Naive B cell (primary cell): ENCODE data around the gene SCNN1A. TPM values are rescaled to one million over a fixed set of nuclear protein-coding genes. Genes with fewer than 3 reads are reported as not detected.

Source experiments
- ATAC-seq, 2 donors: fragments of 150-1000 bp; cut with Tn5 transposase; 2 replicates each; pipeline ENCODE4 v1.10.0; 2021; ENCODE audit warnings: low read depth in 2 of 2, mild to moderate bottlenecking in 2 of 2, moderate library complexity in 2 of 2
- DNase-seq: peaks from one replicate; pipeline ENCODE4 v3.0.0; 2022
- H3K27ac Mint-ChIP-seq, 6 donors: one replicate each; pipeline ENCODE4 v1.8.0; 2020 to 2022; ENCODE audit warnings: mild to moderate bottlenecking in 6 of 6, mixed read lengths in 6 of 6, moderate library complexity in 5 of 6, inconsistent platforms in 2 of 6
- H3K27me3 Mint-ChIP-seq, 3 donors: one replicate each; pipeline ENCODE4 v1.8.0; 2021 to 2022; ENCODE audit warnings: mixed read lengths in 3 of 3, mild to moderate bottlenecking in 1 of 3
- H3K36me3 Mint-ChIP-seq, 2 donors: one replicate each; pipeline ENCODE4 v1.8.0; 2020 to 2022; ENCODE audit warnings: mixed read lengths in 2 of 2, inconsistent platforms in 1 of 2, mild to moderate bottlenecking in 1 of 2
- H3K4me1 Mint-ChIP-seq, 3 donors: one replicate each; pipeline ENCODE4 v1.8.0; 2020 to 2022; ENCODE audit warnings: mixed read lengths in 3 of 3, inconsistent platforms in 1 of 3, mild to moderate bottlenecking in 1 of 3, moderate library complexity in 1 of 3
- H3K4me3 Mint-ChIP-seq, 8 donors: one replicate each; pipeline ENCODE4 v1.8.0; 2020 to 2022; ENCODE audit warnings: mild to moderate bottlenecking in 8 of 8, mixed read lengths in 8 of 8, moderate library complexity in 8 of 8, inconsistent platforms in 2 of 8
- H3K9me3 Mint-ChIP-seq, 7 donors: one replicate each; pipeline ENCODE4 v1.8.0; 2020 to 2022; ENCODE audit warnings: mixed read lengths in 7 of 7, mild to moderate bottlenecking in 5 of 7, inconsistent platforms in 2 of 7, moderate library complexity in 1 of 7
- polyA plus RNA-seq, 6 donors: library from polyadenylated mRNA; unstranded; fragments of 300-500 nt; fragmentation: Illumina TruSeq; gene quantifications; one replicate each; pipeline ENCODE4 v1.2.3, GENCODE V29; 2021; ENCODE audit warnings: low read depth in 6 of 6

Gene SCNN1A
- not detected for polyA plus RNA-seq

GRCh38 chr12:6375269-6376078 is at the start of gene SCNN1A:
Gene SCNN1A, minus strand, starts transcription at chr12:6375563. Its CDS starts 780 bp downstream, at chr12:6374783.
- ATAC-seq, result no peak

GRCh38 chr12:6424866-6425265 is 49.5 kb upstream of the SCNN1A start:
- H3K4me1 Mint-ChIP-seq, result peaks cover 29 to 51% (median 36%) of the 10 kb centered on the region in 3 donors
- H3K4me3 Mint-ChIP-seq, result no peak overlapping the region
- DNase-seq, result no peak

More at GRCh38 chr12:6375269-6376078, at the start of gene SCNN1A:
- peaks cover 0 to 5% of the 10 kb centered on the region in 2 donors for H3K36me3 Mint-ChIP-seq
- no peak within 1 kb of the TSS for H3K4me3 Mint-ChIP-seq
- H3K4me1 Mint-ChIP-seq, result peaks cover 0 to 16% (median 7%) of the 10 kb centered on the region in 3 donors
- DNase-seq, result no peak
- H3K27me3 Mint-ChIP-seq, result peaks cover 40 to 85% (median 74%) of the 10 kb centered on the region in 3 donors
- peak within 1 kb of the TSS in 1 of 6 donors; percentile 74 for H3K27ac Mint-ChIP-seq
- H3K9me3 Mint-ChIP-seq, result peaks cover 0 to 3% (median 0%) of the 10 kb centered on the region in 7 donors

GRCh38 chr12:6424008-6424347 is 48.6 kb upstream of the SCNN1A start:
- ATAC-seq (no peak), DNase-seq (no peak)
- peaks cover 29 to 49% (median 36%) of the 10 kb centered on the region in 3 donors for H3K4me1 Mint-ChIP-seq
- peaks cover 0 to 5% (median 0%) of the 10 kb centered on the region in 3 donors for H3K27me3 Mint-ChIP-seq
- no peaks in the 10 kb centered on the region for H3K9me3 Mint-ChIP-seq
- H3K36me3 Mint-ChIP-seq, result no peaks in the 10 kb centered on the region
- peak overlapping the region in 4 of 8 donors; percentile 10 to 78 (median 16) for H3K4me3 Mint-ChIP-seq
- H3K27ac Mint-ChIP-seq, result peak overlapping the region in 5 of 6 donors; percentile 56 to 91 (median 90)

More at GRCh38 chr12:6424866-6425265, 49.5 kb upstream of the SCNN1A start:
- Mint-ChIP-seq H3K27me3 (peaks cover 0 to 5% (median 0%) of the 10 kb centered on the region in 3 donors), H3K27ac (peak overlapping the region; percentile 53 to 99 (median 88)), H3K9me3 (no peaks in the 10 kb centered on the region), H3K36me3 (no peaks in the 10 kb centered on the region)
- ATAC-seq, result no peak

- Mint-ChIP-seq H3K36me3 (no peaks in the 10 kb centered on the region), H3K27ac (peak overlapping the region; percentile 56 to 91 (median 89)), H3K4me3 (peak overlapping the region in 6 of 8 donors; percentile 10 to 78 (median 20)), H3K27me3 (peaks cover 0 to 5% (median 0%) of the 10 kb centered on the region in 3 donors), H3K9me3 (no peaks in the 10 kb centered on the region), H3K4me1 (peaks cover 29 to 48% (median 36%) of the 10 kb centered on the region in 3 donors)
- DNase-seq (peak; percentile 78), ATAC-seq (peak; percentile 32 to 44)
Observed at GRCh38 chr12:6423267-6424007, 48.1 kb upstream of the SCNN1A start.

GRCh38 chr12:6420364-6420763 is 45.0 kb upstream of the SCNN1A start:
- Mint-ChIP-seq H3K27me3 (peaks cover 10 to 13% (median 11%) of the 10 kb centered on the region in 3 donors), H3K4me1 (peaks cover 17 to 24% (median 19%) of the 10 kb centered on the region in 3 donors), H3K36me3 (no peaks in the 10 kb centered on the region), H3K4me3 (no peak overlapping the region), H3K27ac (no peak overlapping the region), H3K9me3 (no peaks in the 10 kb centered on the region)
- ATAC-seq, result no peak
- DNase-seq, result no peak

- Mint-ChIP-seq H3K9me3 (no peaks in the 10 kb centered on the region), H3K4me1 (peaks cover 7 to 17% (median 16%) of the 10 kb centered on the region in 3 donors), H3K27ac (no peak overlapping the region), H3K36me3 (no peaks in the 10 kb centered on the region), H3K4me3 (no peak overlapping the region), H3K27me3 (peaks cover 10 to 28% (median 12%) of the 10 kb centered on the region in 3 donors)
- DNase-seq, result no peak
- ATAC-seq, result no peak
Observed at GRCh38 chr12:6418796-6419195, 43.4 kb upstream of the SCNN1A start.

- Mint-ChIP-seq H3K9me3 (no peaks in the 10 kb centered on the region), H3K27me3 (peaks cover 5 to 28% (median 17%) of the 10 kb centered on the region in 3 donors), H3K4me3 (peak overlapping the region in 1 of 8 donors; percentile 9), H3K4me1 (peaks cover 0 to 11% (median 10%) of the 10 kb centered on the region in 3 donors), H3K27ac (no peak overlapping the region), H3K36me3 (no peaks in the 10 kb centered on the region)
- ATAC-seq (no peak), DNase-seq (no peak)
Observed at GRCh38 chr12:6416596-6416995, 41.2 kb upstream of the SCNN1A start.

- Mint-ChIP-seq H3K36me3 (no peaks in the 10 kb centered on the region), H3K4me3 (no peak overlapping the region), H3K27me3 (peaks cover 0 to 18% (median 8%) of the 10 kb centered on the region in 3 donors), H3K4me1 (no peaks in the 10 kb centered on the region), H3K9me3 (peaks cover 0 to 3% (median 0%) of the 10 kb centered on the region in 7 donors), H3K27ac (no peak overlapping the region)
- no peak for ATAC-seq
- DNase-seq, result no peak
Observed at GRCh38 chr12:6407236-6407954, 32.0 kb upstream of the SCNN1A start.

- ATAC-seq, result no peak
- no peak for DNase-seq
- Mint-ChIP-seq H3K9me3 (peaks cover 0 to 3% (median 0%) of the 10 kb centered on the region in 7 donors), H3K36me3 (no peaks in the 10 kb centered on the region), H3K4me1 (no peaks in the 10 kb centered on the region), H3K27ac (no peak overlapping the region), H3K27me3 (peaks cover 0 to 15% (median 13%) of the 10 kb centered on the region in 3 donors), H3K4me3 (no peak overlapping the region)
Observed at GRCh38 chr12:6405963-6406362, 30.6 kb upstream of the SCNN1A start.

GRCh38 chr12:6404390-6404789 is 29.0 kb upstream of the SCNN1A start:
- Mint-ChIP-seq H3K27ac (peak overlapping the region in 1 of 6 donors; percentile 44), H3K4me3 (no peak overlapping the region), H3K4me1 (no peaks in the 10 kb centered on the region), H3K36me3 (no peaks in the 10 kb centered on the region), H3K9me3 (peaks cover 0 to 3% (median 0%) of the 10 kb centered on the region in 7 donors), H3K27me3 (peaks cover 5 to 12% (median 6%) of the 10 kb centered on the region in 3 donors)
- no peak for ATAC-seq
- DNase-seq, result no peak

GRCh38 chr12:6399884-6400644 is 24.7 kb upstream of the SCNN1A start:
- peaks cover 0 to 12% (median 5%) of the 10 kb centered on the region in 3 donors for H3K27me3 Mint-ChIP-seq
- H3K36me3 Mint-ChIP-seq, result no peaks in the 10 kb centered on the region
- DNase-seq, result no peak
- H3K4me1 Mint-ChIP-seq, result no peaks in the 10 kb centered on the region
- no peak overlapping the region for H3K4me3 Mint-ChIP-seq
- ATAC-seq, result no peak
- no peaks in the 10 kb centered on the region for H3K9me3 Mint-ChIP-seq
- H3K27ac Mint-ChIP-seq, result no peak overlapping the region

GRCh38 chr12:6396031-6396430 is 20.7 kb upstream of the SCNN1A start:
- H3K4me1 Mint-ChIP-seq, result no peaks in the 10 kb centered on the region
- no peak overlapping the region for H3K27ac Mint-ChIP-seq
- peaks cover 0 to 5% (median 5%) of the 10 kb centered on the region in 3 donors for H3K27me3 Mint-ChIP-seq

More at GRCh38 chr12:6396031-6396430, 20.7 kb upstream of the SCNN1A start:
- ATAC-seq, result no peak
- H3K36me3 Mint-ChIP-seq, result no peaks in the 10 kb centered on the region
- no peaks in the 10 kb centered on the region for H3K9me3 Mint-ChIP-seq
- H3K4me3 Mint-ChIP-seq, result peak overlapping the region in 2 of 8 donors; percentile 32 to 45
- no peak for DNase-seq
